Chondrocyte (in vitro differentiated cells): Measurements from ENCODE around the gene SZRD1. TPM values are rescaled to one million over a fixed set of nuclear protein-coding genes. Genes with fewer than 3 reads are reported as not detected.
A peak's percentile ranks its signal among the peaks of the same experiment; 100 is the strongest.

Experiments used
- DNase-seq: peaks from one replicate; pipeline ENCODE4 v3.0.0; 2021; ENCODE audit warnings: mixed read lengths, low spot score
- H3K27ac Mint-ChIP-seq: one replicate; pipeline ENCODE4 v1.8.0; 2021; ENCODE audit warnings: mild to moderate bottlenecking, moderate library complexity, mixed read lengths; ENCODE audit not compliant: unreplicated experiment
- H3K27me3 Mint-ChIP-seq: 2 replicates; pipeline ENCODE4 v1.8.0; 2021; ENCODE audit warnings: low read depth, mixed read lengths
- H3K36me3 Mint-ChIP-seq: 2 replicates; pipeline ENCODE4 v1.8.0; 2021; ENCODE audit warnings: low read depth, mixed read lengths
- H3K4me1 Mint-ChIP-seq: 2 replicates; pipeline ENCODE4 v1.8.0; 2021; ENCODE audit warnings: low read depth, mild to moderate bottlenecking, mixed read lengths
- H3K4me3 Mint-ChIP-seq: one replicate; pipeline ENCODE4 v1.8.0; 2021; ENCODE audit warnings: mild to moderate bottlenecking, moderate library complexity, mixed read lengths; ENCODE audit not compliant: unreplicated experiment
- H3K9me3 Mint-ChIP-seq: 2 replicates; pipeline ENCODE4 v1.8.0; 2021; ENCODE audit warnings: low read depth, mixed read lengths
- total RNA-seq: library from RNA; stranded (reverse); gene quantifications from 3 replicates; pipeline ENCODE4 v1.2.1, GENCODE V29; 2021
- TF ChIP-seq, protein P1 (sequence below): fragments of 200-600 bp; sonication (generic); IDR thresholded peaks from 2 replicates; pipeline ENCODE4 v1.5.0; 2021; ENCODE audit warnings: antibody characterized with exemption, mild to moderate bottlenecking, moderate library complexity

Gene SZRD1
- total RNA-seq, 1 donor from 2014 or later = 113 TPM

DNA sequence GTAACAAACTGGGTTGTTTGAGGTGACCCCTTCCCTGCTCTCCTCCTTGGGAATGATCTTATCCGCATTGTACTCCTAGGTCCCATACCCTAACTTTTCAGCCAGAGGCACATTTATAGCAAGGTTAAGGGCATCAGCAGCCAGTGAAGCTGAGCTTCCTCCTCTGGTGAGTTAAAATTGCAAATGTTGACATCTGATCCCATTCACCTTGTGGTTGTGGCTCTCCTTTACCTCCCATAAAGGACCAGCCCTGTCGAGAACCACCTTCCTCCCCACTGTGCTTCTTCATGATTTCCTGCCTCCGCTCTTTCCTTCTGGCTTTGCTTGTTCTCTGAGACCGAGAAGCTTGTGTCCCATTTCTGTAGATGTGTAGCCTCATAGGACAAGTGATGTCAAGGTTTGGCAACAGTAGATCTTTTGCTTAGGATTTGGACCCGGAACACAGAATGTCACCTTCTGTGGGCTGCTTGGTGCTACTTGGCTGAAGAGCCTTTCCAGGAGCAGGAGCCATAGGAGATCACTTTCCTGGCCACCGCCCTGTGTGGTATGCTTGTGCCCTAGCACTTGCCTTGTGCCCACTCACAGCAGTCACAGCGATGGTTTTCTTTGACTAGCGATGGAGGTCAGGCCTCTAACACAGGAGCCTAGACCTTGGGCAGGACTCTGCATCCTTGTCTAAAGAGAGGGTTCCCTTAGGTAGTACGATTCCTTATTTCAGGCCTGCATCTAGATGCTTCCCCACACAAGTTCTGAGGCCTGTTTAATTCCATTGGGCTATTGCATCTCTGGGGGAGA is 18.8 kb downstream of the SZRD1 start:
- Mint-ChIP-seq H3K4me1 (peaks cover 43% of the 10 kb centered on the region), H3K4me3 (no peak overlapping the region), H3K27ac (peak overlapping the region; percentile 75), H3K27me3 (no peaks in the 10 kb centered on the region), H3K9me3 (no peaks in the 10 kb centered on the region), H3K36me3 (no peaks in the 10 kb centered on the region)
- no peak for DNase-seq
- TF ChIP-seq, protein P1, sequence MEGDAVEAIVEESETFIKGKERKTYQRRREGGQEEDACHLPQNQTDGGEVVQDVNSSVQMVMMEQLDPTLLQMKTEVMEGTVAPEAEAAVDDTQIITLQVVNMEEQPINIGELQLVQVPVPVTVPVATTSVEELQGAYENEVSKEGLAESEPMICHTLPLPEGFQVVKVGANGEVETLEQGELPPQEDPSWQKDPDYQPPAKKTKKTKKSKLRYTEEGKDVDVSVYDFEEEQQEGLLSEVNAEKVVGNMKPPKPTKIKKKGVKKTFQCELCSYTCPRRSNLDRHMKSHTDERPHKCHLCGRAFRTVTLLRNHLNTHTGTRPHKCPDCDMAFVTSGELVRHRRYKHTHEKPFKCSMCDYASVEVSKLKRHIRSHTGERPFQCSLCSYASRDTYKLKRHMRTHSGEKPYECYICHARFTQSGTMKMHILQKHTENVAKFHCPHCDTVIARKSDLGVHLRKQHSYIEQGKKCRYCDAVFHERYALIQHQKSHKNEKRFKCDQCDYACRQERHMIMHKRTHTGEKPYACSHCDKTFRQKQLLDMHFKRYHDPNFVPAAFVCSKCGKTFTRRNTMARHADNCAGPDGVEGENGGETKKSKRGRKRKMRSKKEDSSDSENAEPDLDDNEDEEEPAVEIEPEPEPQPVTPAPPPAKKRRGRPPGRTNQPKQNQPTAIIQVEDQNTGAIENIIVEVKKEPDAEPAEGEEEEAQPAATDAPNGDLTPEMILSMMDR = no peak

DNA sequence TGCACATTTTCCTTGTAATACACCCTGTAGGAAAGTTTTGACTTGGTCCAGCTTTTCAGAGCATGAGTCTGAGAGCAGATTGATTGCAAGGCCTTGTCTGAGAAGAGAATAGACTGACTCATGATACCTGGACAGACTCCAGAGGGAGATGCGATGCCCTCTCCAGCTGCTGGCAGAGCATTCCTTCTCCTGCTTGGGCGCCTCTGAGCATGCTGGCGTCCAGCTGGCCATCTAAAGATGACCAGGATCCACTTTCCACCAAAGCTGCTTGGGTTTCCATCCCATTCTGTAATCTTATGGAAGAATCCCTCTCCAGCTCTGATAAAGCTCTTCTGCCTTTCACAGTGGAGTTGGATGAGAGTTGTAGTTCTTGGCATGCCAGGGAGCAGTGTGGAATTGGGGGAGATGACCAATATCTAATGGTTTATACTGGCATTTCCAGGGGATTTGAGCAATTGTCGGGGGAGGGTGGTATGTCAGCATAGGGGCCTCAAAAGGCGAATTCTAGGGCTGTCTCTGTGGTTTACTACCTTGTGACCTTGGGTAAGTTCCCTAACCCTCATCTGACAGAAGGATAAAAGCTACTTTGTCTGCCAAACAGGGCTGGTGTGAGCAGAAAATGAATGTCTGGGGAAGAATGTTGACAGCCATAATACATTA is 19.5 kb downstream of the SZRD1 start:
- DNase-seq = no peak
- Mint-ChIP-seq H3K4me3 (no peak overlapping the region), H3K4me1 (peaks cover 51% of the 10 kb centered on the region), H3K9me3 (no peaks in the 10 kb centered on the region), H3K27me3 (no peaks in the 10 kb centered on the region), H3K27ac (peak overlapping the region; percentile 75), H3K36me3 (no peaks in the 10 kb centered on the region)
- TF ChIP-seq, protein P1 = no peak

DNA sequence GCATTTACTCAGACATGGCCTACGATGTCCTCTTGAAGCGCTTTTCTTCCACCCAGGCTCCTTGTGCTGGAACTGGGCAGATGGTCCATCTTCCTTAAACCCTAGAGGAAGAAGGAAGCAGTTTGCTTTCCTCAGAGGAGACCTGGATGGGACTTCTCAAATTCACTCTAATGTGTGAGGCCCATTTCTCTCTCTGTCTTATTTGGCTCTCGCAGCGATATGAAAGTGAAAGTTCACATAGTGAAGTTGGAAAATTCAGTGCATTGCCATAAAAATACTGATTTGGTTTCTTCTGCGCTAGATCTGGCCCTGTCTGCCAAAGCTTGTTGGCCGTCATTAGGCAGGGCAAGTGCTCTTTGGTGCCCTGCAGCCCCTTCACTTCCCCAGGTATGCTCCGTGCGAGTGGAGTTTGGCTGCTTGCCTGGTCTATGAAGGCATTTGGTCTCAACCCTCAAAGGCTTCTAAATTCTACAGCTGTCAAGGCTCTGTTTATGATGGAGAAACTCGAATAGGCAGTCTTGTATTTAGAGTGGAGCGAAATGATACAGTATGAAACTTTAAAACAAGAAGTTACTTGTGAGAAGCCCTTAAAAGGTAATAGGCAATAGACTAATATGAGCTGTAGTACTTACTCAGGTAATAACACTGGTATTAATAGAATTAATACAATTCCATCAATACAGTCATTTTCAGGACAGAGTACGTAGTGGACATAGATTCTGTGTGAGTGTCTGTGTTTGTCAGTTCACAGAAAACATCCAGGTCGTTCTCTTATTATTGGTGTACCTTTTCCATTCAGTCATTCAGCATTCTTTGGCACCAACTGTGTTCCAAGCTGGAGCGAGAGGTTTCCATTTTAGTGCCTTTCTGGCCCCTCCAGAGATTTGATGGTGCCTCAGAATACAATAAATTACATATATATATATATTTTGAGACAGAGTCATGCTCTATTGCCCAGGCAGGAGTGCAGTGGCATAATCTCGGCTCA is 20.5 kb downstream of the SZRD1 start:
- Mint-ChIP-seq H3K27me3 (no peaks in the 10 kb centered on the region), H3K27ac (peak overlapping the region; percentile 75), H3K9me3 (no peaks in the 10 kb centered on the region), H3K4me3 (peak overlapping the region; percentile 33), H3K36me3 (no peaks in the 10 kb centered on the region), H3K4me1 (peaks cover 60% of the 10 kb centered on the region)
- TF ChIP-seq, protein P1 = no peak
- DNase-seq = no peak

DNA sequence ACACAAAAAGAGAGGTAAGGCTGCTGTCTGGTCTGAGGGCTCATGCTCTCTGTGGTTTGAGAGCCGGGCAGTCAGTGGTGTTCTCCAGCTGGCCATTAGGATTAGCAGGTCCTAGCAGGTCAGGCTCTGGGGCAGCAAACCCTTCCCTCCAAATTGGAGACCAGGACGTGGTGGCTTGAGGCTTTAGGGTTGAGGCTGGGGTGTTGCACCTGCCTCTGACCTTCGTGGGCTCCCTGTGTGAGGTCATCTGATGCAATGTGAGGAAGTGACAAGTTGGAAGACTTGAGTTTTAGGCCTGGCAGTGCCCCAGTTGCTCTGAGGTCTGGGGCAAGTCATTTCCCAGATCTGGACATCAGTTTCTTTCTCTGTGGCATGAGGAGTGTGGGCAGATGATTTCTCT is 24.4 kb downstream of the SZRD1 start:
- no peaks in the 10 kb centered on the region for H3K9me3 Mint-ChIP-seq
- no peak overlapping the region for H3K4me3 Mint-ChIP-seq
- no peak overlapping the region for H3K27ac Mint-ChIP-seq
- H3K4me1 Mint-ChIP-seq = peaks cover 52% of the 10 kb centered on the region
- DNase-seq = no peak
- TF ChIP-seq, protein P1 = no peak
- H3K27me3 Mint-ChIP-seq = no peaks in the 10 kb centered on the region
- peaks cover 6% of the 10 kb centered on the region for H3K36me3 Mint-ChIP-seq
